SU-DHL-6 (cell line): Measurements from ENCODE around the gene CLEC17A.

Experiments
- EZH2phosphoT487 ChIP-seq: fragments of 200-600 bp; sonication (generic), shearing (Covaris generic); conservative IDR thresholded peaks from 2 replicates; pipeline ENCODE4 v1.6.1; 2018; ENCODE audit warnings: mild to moderate bottlenecking, antibody characterized with exemption, low read length, moderate library complexity, mixed read lengths
- TF ChIP-seq, protein P1 (sequence below): fragments of 200-600 bp; sonication (generic); IDR thresholded peaks from one replicate; pipeline ENCODE4 v1.5.1; 2017; ENCODE audit warnings: antibody characterized with exemption, mild to moderate bottlenecking, low read length, moderate library complexity; ENCODE audit not compliant: insufficient read depth, poor library complexity, severe bottlenecking

DNA sequence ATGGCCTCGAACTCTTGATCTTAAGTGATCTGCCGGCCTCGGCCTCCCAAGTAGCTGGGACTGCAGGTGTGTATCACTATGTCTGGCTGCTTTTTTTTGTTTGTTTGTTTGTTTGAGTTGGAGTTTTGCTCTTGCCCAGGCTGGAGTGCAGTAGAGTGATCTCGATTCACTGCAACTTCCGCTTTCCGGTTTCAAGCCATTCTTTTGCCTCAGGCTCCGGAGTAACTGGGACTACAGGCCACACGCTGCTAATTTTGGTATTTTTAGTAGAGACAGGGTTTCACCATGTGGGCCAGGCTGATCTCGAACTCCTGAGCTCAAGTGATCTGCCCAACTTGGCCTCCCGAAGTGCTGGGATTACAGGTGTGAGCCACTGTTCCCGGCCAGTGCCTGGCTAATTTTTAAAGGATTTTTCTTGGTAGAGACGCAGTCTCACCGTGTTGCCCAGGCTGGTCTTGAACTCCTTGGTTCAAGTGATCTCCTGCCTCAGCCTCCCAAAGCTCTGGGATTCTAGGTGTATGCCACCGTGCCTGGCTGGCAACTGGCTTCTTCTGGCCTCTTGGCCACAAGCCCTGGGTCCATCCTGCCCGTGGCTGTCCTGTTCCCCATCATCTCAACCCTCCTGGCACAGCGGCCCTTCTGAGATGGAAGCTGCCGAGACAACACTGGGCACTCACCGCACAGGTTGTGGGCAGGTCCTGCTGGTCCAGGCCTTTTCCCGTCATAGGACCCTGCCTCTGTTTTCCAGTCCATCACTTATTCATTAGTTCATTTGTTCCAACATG lies 42.0 kb upstream of the CLEC17A start:
- no peak for TF ChIP-seq EZH2phosphoT487
- TF ChIP-seq, protein P1, sequence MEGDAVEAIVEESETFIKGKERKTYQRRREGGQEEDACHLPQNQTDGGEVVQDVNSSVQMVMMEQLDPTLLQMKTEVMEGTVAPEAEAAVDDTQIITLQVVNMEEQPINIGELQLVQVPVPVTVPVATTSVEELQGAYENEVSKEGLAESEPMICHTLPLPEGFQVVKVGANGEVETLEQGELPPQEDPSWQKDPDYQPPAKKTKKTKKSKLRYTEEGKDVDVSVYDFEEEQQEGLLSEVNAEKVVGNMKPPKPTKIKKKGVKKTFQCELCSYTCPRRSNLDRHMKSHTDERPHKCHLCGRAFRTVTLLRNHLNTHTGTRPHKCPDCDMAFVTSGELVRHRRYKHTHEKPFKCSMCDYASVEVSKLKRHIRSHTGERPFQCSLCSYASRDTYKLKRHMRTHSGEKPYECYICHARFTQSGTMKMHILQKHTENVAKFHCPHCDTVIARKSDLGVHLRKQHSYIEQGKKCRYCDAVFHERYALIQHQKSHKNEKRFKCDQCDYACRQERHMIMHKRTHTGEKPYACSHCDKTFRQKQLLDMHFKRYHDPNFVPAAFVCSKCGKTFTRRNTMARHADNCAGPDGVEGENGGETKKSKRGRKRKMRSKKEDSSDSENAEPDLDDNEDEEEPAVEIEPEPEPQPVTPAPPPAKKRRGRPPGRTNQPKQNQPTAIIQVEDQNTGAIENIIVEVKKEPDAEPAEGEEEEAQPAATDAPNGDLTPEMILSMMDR = no peak
